Right atrium auricular region (tissue), 2 donors: ENCODE results near the gene MED12L. TPM values are rescaled to one million over a fixed set of nuclear protein-coding genes. Genes with fewer than 3 reads are reported as not detected.
"Not testable (repeated sequence)": the region's sequence is repeated elsewhere in the genome, so short reads cannot be mapped to it uniquely, and the experiment has no call there.

Experiments
- DNase-seq: peaks from one replicate; pipeline ENCODE4 v3.0.0-alpha.2; 2019; ENCODE audit warnings: low spot score
- H3K27ac ChIP-seq, 2 donors: fragments of 200-600 bp; sonication (generic); 1 replicate in 1 of 2; 2 replicates in 1 of 2; pipeline ENCODE4 v1.5.1; 2016 to 2019
- H3K27me3 ChIP-seq, 2 donors: fragments of 200-600 bp; sonication (generic); one replicate each; pipeline versions ENCODE4 v1.5.1 to v1.6.0; 2017 to 2019
- H3K36me3 ChIP-seq: fragments of 200-600 bp; sonication (generic); one replicate; pipeline ENCODE4 v1.5.1; 2016
- H3K4me1 ChIP-seq, 2 donors: fragments of 200-600 bp; sonication (generic); one replicate each; pipeline versions ENCODE4 v1.5.1 to v1.6.0; 2017 to 2019
- H3K4me3 ChIP-seq, 2 donors: fragments of 200-600 bp; sonication (generic); 1 replicate in 1 of 2; 2 replicates in 1 of 2; pipeline ENCODE4 v1.5.1; 2017 to 2019; ENCODE audit warnings: mild to moderate bottlenecking in 1 of 2, moderate library complexity in 1 of 2
- H3K9me3 ChIP-seq, 2 donors: fragments of 200-600 bp; sonication (generic); one replicate each; pipeline ENCODE4 v1.5.1; 2019
- CTCF ChIP-seq, 2 donors: fragments of 200-600 bp; sonication (generic); IDR thresholded peaks; one replicate each; pipeline ENCODE4 v1.5.1; 2019; ENCODE audit warnings: antibody characterized with exemption in 2 of 2
- total RNA-seq, 2 donors: library from RNA; depleted of rRNA; stranded (reverse); fragments of >200 nt; gene quantifications; one replicate each; pipeline ENCODE4 v1.1.0, GENCODE V29; 2016

Gene MED12L
- total RNA-seq, 2 donors from 2014 or later: 0.07 to 0.35 TPM

DNA sequence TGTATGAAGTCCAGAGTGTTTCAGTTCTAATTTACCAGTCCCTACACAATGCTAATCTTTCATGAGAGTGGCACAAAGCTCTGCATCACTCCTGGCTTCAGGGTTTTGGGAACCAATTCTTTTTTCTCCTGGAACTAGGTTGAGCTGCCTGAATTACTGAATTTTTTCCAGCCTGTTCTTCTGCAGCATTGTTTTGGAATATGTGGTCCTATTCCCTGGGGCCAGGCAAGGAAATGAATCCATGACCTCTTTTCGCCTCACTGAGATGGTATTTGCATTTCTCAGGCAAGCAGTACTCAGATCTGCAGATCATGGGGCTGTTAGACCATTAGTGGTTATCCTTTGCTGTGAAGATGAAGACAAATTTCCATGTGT is 143.2 kb downstream of the MED12L start:
- Histone ChIP-seq H3K36me3 (no peaks in the 10 kb centered on the region), H3K27ac (peak overlapping the region; percentile 20 to 42), H3K4me3 (no peak overlapping the region), H3K27me3 (no peaks in the 10 kb centered on the region), H3K4me1 (peaks cover 0 to 16% of the 10 kb centered on the region in 2 donors), H3K9me3 (no peaks in the 10 kb centered on the region)
- no peak for DNase-seq
- TF ChIP-seq CTCF (IDR thresholded peaks at IDR 0.05): no peak

GRCh38 chr3:151230646-151231045 is 145.2 kb downstream of the MED12L start:
- Histone ChIP-seq H3K27me3 (no peaks in the 10 kb centered on the region), H3K36me3 (no peaks in the 10 kb centered on the region), H3K4me1 (peaks cover 0 to 16% of the 10 kb centered on the region in 2 donors), H3K4me3 (no peak overlapping the region), H3K9me3 (no peaks in the 10 kb centered on the region), H3K27ac (no peak overlapping the region)
- TF ChIP-seq CTCF (IDR thresholded peaks at IDR 0.05): no peak
- no peak for DNase-seq

- peaks cover 0 to 14% of the 10 kb centered on the region in 2 donors for H3K4me1 ChIP-seq
These were observed 146.9 kb downstream of the MED12L start for GRCh38 chr3:151232403-151232802.

GRCh38 chr3:151232991-151233390 is 147.5 kb downstream of the MED12L start:
- H3K4me1 ChIP-seq: peaks cover 0 to 8% of the 10 kb centered on the region in 2 donors
- TF ChIP-seq CTCF (IDR thresholded peaks at IDR 0.05): no peak
- H3K9me3 ChIP-seq: no peaks in the 10 kb centered on the region
- no peaks in the 10 kb centered on the region for H3K36me3 ChIP-seq
- no peak for DNase-seq
- no peak overlapping the region for H3K27ac ChIP-seq
- no peaks in the 10 kb centered on the region for H3K27me3 ChIP-seq
- no peak overlapping the region for H3K4me3 ChIP-seq

More at GRCh38 chr3:151232403-151232802, 146.9 kb downstream of the MED12L start:
- H3K4me3 ChIP-seq, H3K9me3 ChIP-seq, H3K36me3 ChIP-seq, H3K27me3 ChIP-seq, H3K27ac ChIP-seq, DNase-seq: not testable (repeated sequence)

DNA sequence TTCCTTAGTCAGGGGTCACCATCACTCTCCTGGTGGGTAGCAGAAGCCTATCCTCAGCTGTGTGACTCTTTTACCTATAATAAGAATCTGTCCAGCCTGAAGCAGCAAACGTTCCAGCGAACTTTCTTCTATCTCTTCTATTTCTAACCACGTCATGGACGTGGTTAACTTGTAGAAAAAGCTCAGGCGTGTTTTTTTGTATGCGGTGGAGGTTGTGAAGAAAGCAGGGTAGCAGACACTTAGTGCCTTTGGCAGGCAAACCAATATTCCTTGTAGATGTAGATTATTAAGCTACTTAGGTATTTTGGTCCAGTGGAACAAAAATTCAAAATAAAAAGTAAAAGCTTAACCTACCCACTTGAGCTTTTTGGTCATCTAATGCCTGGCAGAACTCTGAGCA is 149.4 kb downstream of the MED12L start:
- H3K27ac ChIP-seq: no peak overlapping the region
- H3K9me3 ChIP-seq: no peaks in the 10 kb centered on the region
- no peak overlapping the region for H3K4me3 ChIP-seq
- no peak for DNase-seq
- H3K27me3 ChIP-seq: no peaks in the 10 kb centered on the region
- H3K36me3 ChIP-seq: no peaks in the 10 kb centered on the region
- no peaks in the 10 kb centered on the region for H3K4me1 ChIP-seq
- TF ChIP-seq CTCF (IDR thresholded peaks at IDR 0.05): no peak

DNA sequence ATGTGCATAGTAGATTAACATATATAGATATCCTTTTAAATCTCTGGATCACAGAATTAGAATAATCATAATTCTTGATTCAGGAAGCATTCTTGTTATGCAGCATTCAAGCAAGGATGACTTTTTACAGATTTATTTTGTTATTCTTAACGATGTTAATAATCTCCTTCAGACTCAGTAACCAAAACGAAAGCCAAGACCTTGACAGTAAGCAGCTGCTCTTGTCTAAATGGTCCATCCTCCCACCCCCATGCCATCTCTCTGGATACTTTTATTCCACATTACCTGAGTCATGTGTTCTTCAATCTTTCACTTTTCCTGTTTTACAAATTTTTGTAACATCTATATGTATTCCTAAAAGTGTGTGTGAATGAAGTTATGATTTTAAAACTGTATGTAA is 150.9 kb downstream of the MED12L start:
- Histone ChIP-seq H3K4me3 (no peak overlapping the region), H3K27ac (no peak overlapping the region), H3K27me3 (no peaks in the 10 kb centered on the region), H3K4me1 (no peaks in the 10 kb centered on the region), H3K36me3 (no peaks in the 10 kb centered on the region), H3K9me3 (no peaks in the 10 kb centered on the region)
- DNase-seq: no peak
- no peak for TF ChIP-seq CTCF (IDR thresholded peaks at IDR 0.05)
